H9 (cell line): ENCODE results near the gene TMEM117. TPM values are rescaled to one million over a fixed set of nuclear protein-coding genes. Genes with fewer than 3 reads are reported as not detected.
A peak's percentile ranks its signal among the peaks of the same experiment; 100 is the strongest.

Source experiments
- DNase-seq: peaks from one replicate; pipeline ENCODE4 v3.0.0-alpha.2; 2017
- H2AFZ ChIP-seq: one replicate; pipeline ENCODE4 v1.6.1; 2013; ENCODE audit warnings: mild to moderate bottlenecking, low read length, control low read depth, moderate library complexity
- H2AK5ac ChIP-seq: 2 replicates; pipeline ENCODE4 v1.6.1; 2013; ENCODE audit warnings: low read length, control low read depth, mixed read lengths; ENCODE audit not compliant: insufficient read length
- H2BK120ac ChIP-seq: one replicate; pipeline ENCODE4 v1.6.1; 2013; ENCODE audit warnings: low read depth, mild to moderate bottlenecking, low read length, control low read depth, inconsistent platforms; ENCODE audit not compliant: poor library complexity, severe bottlenecking
- H2BK12ac ChIP-seq: 2 replicates; pipeline ENCODE4 v1.6.1; 2013; ENCODE audit warnings: low read length, control low read depth, mixed read lengths, low read depth; ENCODE audit not compliant: insufficient read length
- H2BK15ac ChIP-seq: 2 replicates; pipeline ENCODE4 v1.6.1; 2013; ENCODE audit warnings: low read depth, low read length, control low read depth
- H2BK20ac ChIP-seq: one replicate; pipeline ENCODE4 v1.6.1; 2013; ENCODE audit warnings: low read depth, mild to moderate bottlenecking, low read length, control low read depth, inconsistent platforms; ENCODE audit not compliant: poor library complexity, severe bottlenecking
- H2BK5ac ChIP-seq: 2 replicates; pipeline ENCODE4 v1.6.1; 2013; ENCODE audit warnings: low read length, control low read depth, mixed read lengths; ENCODE audit not compliant: insufficient read length
- H3K14ac ChIP-seq: 2 replicates; pipeline ENCODE4 v1.6.1; 2013; ENCODE audit warnings: low read length, control low read depth; ENCODE audit not compliant: insufficient read depth
- H3K18ac ChIP-seq: 2 replicates; pipeline ENCODE4 v1.6.1; 2013; ENCODE audit warnings: low read depth, mild to moderate bottlenecking, mixed read lengths, low read length, control low read depth; ENCODE audit not compliant: insufficient read length
- H3K23ac ChIP-seq: 2 replicates; pipeline ENCODE4 v1.6.1; 2013; ENCODE audit warnings: low read length, control low read depth, mixed read lengths, low read depth; ENCODE audit not compliant: insufficient read length
- H3K23me2 ChIP-seq: 2 replicates; pipeline ENCODE4 v1.6.1; 2013; ENCODE audit warnings: low read depth, mild to moderate bottlenecking, mixed read lengths, low read length, control low read depth; ENCODE audit not compliant: insufficient read length, poor library complexity, severe bottlenecking
- H3K27ac ChIP-seq: 2 replicates; pipeline ENCODE4 v1.5.1; 2013; ENCODE audit warnings: low read length, control low read depth, mixed read lengths, low read depth; ENCODE audit not compliant: insufficient read length
- H3K27me3 ChIP-seq: 2 replicates; pipeline ENCODE4 v1.6.1; 2013; ENCODE audit warnings: low read length, control low read depth, inconsistent platforms; ENCODE audit not compliant: insufficient read depth
- H3K4ac ChIP-seq: 2 replicates; pipeline ENCODE4 v1.6.1; 2013; ENCODE audit warnings: low read depth, mild to moderate bottlenecking, control low read depth, inconsistent platforms, low read length, moderate library complexity
- H3K4me1 ChIP-seq: 2 replicates; pipeline ENCODE4 v1.6.1; 2013; ENCODE audit warnings: low read length, control low read depth, inconsistent platforms; ENCODE audit not compliant: insufficient read depth
- H3K4me2 ChIP-seq: 2 replicates; pipeline ENCODE4 v1.6.1; 2013; ENCODE audit warnings: low read length, control low read depth, mixed read lengths; ENCODE audit not compliant: insufficient read length, insufficient read depth
- H3K56ac ChIP-seq: 2 replicates; pipeline ENCODE4 v1.6.1; 2013; ENCODE audit warnings: low read depth, mild to moderate bottlenecking, mixed read lengths, low read length, control low read depth; ENCODE audit not compliant: insufficient read length
- H3K79me1 ChIP-seq: 2 replicates; pipeline ENCODE4 v1.6.1; 2013; ENCODE audit warnings: low read depth, mild to moderate bottlenecking, moderate library complexity, low read length, control low read depth, inconsistent platforms; ENCODE audit not compliant: insufficient read depth, poor library complexity, severe bottlenecking
- H3K79me2 ChIP-seq: 2 replicates; pipeline ENCODE4 v1.6.1; 2013; ENCODE audit warnings: low read length, control low read depth, inconsistent platforms; ENCODE audit not compliant: insufficient read depth
- H3K9ac ChIP-seq: 2 replicates; pipeline ENCODE4 v1.6.1; 2013; ENCODE audit warnings: low read length, control low read depth, mixed read lengths; ENCODE audit not compliant: insufficient read length; ENCODE audit errors: extremely low read depth
- H3K9me3 ChIP-seq: one replicate; pipeline ENCODE4 v1.6.1; 2013; ENCODE audit warnings: low read depth, low read length, inconsistent platforms; ENCODE audit not compliant: control insufficient read depth
- H3T11ph ChIP-seq: one replicate; pipeline ENCODE4 v1.6.1; 2013; ENCODE audit warnings: mild to moderate bottlenecking, low read length, control low read depth, inconsistent platforms
- H4K20me1 ChIP-seq: one replicate; pipeline ENCODE4 v1.6.1; 2013; ENCODE audit not compliant: control insufficient read depth, insufficient read length, insufficient read depth
- H4K5ac ChIP-seq: 2 replicates; pipeline ENCODE4 v1.6.1; 2013; ENCODE audit warnings: low read depth, mild to moderate bottlenecking, mixed read lengths, low read length, control low read depth; ENCODE audit not compliant: insufficient read length
- H4K8ac ChIP-seq: replicated peaks from 2 replicates; pipeline ENCODE4 v1.6.1; 2013; ENCODE audit warnings: low read length, control low read depth, mixed read lengths, low read depth; ENCODE audit not compliant: insufficient read length
- H4K91ac ChIP-seq: 2 replicates; pipeline ENCODE4 v1.6.1; 2013; ENCODE audit warnings: low read depth, mild to moderate bottlenecking, moderate library complexity, mixed read lengths, low read length, control low read depth; ENCODE audit not compliant: insufficient read length
- H3K27ac Mint-ChIP-seq, 3 experiments: 2 replicates in 2 of 3; 3 replicates in 1 of 3; pipeline ENCODE4 v1.8.0; 2020 to 2021; ENCODE audit warnings: mixed read lengths in 3 of 3, mild to moderate bottlenecking in 1 of 3, moderate library complexity in 1 of 3
- H3K27me3 Mint-ChIP-seq: 2 replicates; pipeline ENCODE4 v1.8.0; 2021; ENCODE audit warnings: low read depth, mild to moderate bottlenecking, moderate library complexity, mixed read lengths
- H3K36me3 Mint-ChIP-seq, 3 experiments: 2 replicates in 2 of 3; 3 replicates in 1 of 3; pipeline ENCODE4 v1.8.0; 2020 to 2021; ENCODE audit warnings: low read depth in 3 of 3, mixed read lengths in 3 of 3; ENCODE audit not compliant: insufficient read depth in 1 of 3
- H3K4me1 Mint-ChIP-seq, 2 experiments: 2 replicates each; pipeline ENCODE4 v1.8.0; 2020; ENCODE audit warnings: mixed read lengths in 2 of 2
- H3K4me3 Mint-ChIP-seq, 2 experiments: 2 replicates in 1 of 2; 3 replicates in 1 of 2; pipeline ENCODE4 v1.8.0; 2020 to 2021; ENCODE audit warnings: mild to moderate bottlenecking in 2 of 2, mixed read lengths in 2 of 2, moderate library complexity in 1 of 2
- H3K9me3 Mint-ChIP-seq, 2 experiments: 2 replicates in 1 of 2; 3 replicates in 1 of 2; pipeline ENCODE4 v1.8.0; 2020; ENCODE audit warnings: mild to moderate bottlenecking in 2 of 2, mixed read lengths in 2 of 2, moderate library complexity in 1 of 2
- CTCF ChIP-seq: fragments of 200-600 bp; sonication (generic); conservative IDR thresholded peaks from 3 replicates; pipeline ENCODE4 v1.8.0; 2021; ENCODE audit warnings: antibody characterized with exemption, mild to moderate bottlenecking
- WGBS: extraction: QIAGEN DNeasy Blood & Tissue Kit; methylation state at CpG from one replicate; pipeline ENCODE4 v1.1.7; 2013; ENCODE audit warnings: missing lambda C conversion rate, low lambda C conversion rate, mixed read lengths; ENCODE audit not compliant: insufficient read length; ENCODE audit errors: extremely low coverage; 5-methylcytosine and 5-hydroxymethylcytosine counted together
- total RNA-seq: library from RNA; stranded (reverse); gene quantifications from 2 replicates; pipeline ENCODE4 v1.2.1, GENCODE V29; 2021

The TMEM117 gene
- total RNA-seq, 1 experiment from 2014 or later, result 1.7 TPM

- WGBS, result no CpG with 5 or more reads among the region's 1 CpG
- Histone ChIP-seq H3K4me1 (no peaks in the 10 kb centered on the region), H4K5ac (no peak overlapping the region), H3K56ac (no peak overlapping the region), H2BK5ac (no peak overlapping the region), H3K79me2 (no peaks in the 10 kb centered on the region), H3K4ac (no peak overlapping the region), H2BK15ac (no peak overlapping the region), H2BK20ac (no peak overlapping the region), H3T11ph (no peak overlapping the region), H2BK120ac (no peak overlapping the region), H3K9ac (no peak overlapping the region), H3K79me1 (no peaks in the 10 kb centered on the region), H2AK5ac (no peak overlapping the region), H3K27me3 (no peaks in the 10 kb centered on the region), H3K4me2 (no peak overlapping the region), H4K91ac (no peak overlapping the region), H4K20me1 (no peaks in the 10 kb centered on the region), H3K14ac (no peak overlapping the region), H3K18ac (no peak overlapping the region), H2BK12ac (no peak overlapping the region), H3K27ac (no peak overlapping the region), H3K23me2 (no peaks in the 10 kb centered on the region), H3K23ac (no peak overlapping the region), H2AFZ (no peak overlapping the region), H3K9me3 (no peaks in the 10 kb centered on the region), H4K8ac (no peak overlapping the region)
- Mint-ChIP-seq H3K36me3 (peaks cover 0 to 3% (median 0%) of the 10 kb centered on the region in 3 experiments; a peak in 1 of 7 replicates), H3K27ac (peak overlapping the region in 2 of 3 experiments; percentile 0 to 42; a peak in 2 of 7 replicates), H3K4me1 (peaks cover 4% of the 10 kb centered on the region in 2 experiments), H3K4me3 (no peak overlapping the region), H3K9me3 (no peaks in the 10 kb centered on the region; a peak in 2 of 5 replicates), H3K27me3 (no peaks in the 10 kb centered on the region)
- no peak for DNase-seq
- TF ChIP-seq CTCF, result no peak
Measured at GRCh38 chr12:44127966-44128710, 292.3 kb downstream of the TMEM117 start.
